GM03348 (cell line): ENCODE data around the gene SORCS1.

ENCODE experiments used
- DNase-seq: peaks from one replicate; pipeline ENCODE4 v3.0.0; 2012; ENCODE audit warnings: low spot score

The SORCS1 gene

DNA sequence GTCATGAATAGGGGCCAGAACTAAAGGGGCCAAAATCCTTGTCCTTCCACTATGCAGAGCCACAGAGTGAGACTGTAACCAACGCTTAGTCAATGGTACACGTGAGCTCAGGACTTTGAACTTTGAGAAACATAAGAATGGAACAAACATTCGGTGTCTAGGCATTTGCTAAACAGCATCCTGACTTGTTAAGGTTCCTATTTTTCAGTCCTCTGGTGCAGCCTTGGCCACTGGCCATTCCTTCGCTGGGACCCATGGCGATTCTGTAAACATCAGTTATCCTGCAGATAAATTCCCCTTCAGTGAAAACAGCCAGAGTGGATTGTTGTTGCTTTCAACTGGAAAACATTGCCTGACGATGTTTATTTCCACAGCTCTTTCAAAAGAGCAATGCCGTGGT, 266.8 kb downstream of the SORCS1 start:
- no peak for DNase-seq

DNA sequence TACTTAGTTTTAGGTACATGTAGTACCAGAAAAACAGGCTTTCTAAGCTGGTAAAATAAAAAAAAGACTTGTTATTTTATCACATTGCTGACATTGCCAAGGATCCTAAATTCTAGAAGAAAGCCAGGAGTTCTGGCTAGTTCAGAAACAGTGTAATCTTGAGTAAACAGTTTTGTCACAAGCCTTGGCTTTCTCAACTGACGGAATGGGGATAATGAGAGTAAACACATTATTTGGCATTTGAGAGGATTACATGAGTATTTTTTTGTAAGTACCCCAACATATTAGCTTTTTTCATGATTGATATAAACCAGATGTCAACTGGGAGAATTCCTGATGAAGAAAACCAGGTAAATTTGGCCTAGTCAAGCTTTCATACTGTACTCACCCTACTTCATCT, 269.8 kb downstream of the SORCS1 start:
- no peak for DNase-seq

DNA sequence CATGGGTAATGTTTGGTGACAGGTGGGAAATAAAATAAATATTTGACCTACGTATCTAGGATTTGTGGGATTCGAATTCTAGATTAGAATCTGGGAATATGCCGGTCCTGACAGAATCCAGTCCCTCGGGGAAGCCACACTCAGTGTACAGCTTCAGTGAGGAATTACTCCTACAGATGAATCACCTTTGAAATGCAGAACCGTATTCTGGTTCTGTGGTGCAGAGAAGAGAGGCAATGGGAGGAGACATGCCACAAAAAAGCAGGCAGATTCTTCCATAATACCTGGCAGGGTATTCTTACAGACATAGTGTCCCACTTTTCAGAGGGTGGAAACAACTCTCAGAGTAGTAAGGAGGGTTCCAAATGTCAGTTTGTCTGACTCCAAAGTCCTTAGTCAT, 286.9 kb downstream of the SORCS1 start:
- no peak for DNase-seq

DNA sequence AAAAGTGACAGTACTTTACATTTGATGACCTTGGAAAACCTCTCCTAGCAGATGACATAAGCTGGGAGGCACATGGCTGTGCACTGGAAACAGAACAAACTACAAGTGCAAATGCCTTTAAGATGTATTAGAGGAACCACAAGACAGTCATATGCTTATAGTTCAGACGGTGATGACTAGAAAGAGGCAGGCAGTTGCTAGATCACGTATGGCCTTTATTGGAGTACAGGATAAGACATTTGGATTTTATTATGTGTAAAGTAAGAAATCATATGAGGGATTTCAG, 290.0 kb downstream of the SORCS1 start:
- no peak for DNase-seq

DNA sequence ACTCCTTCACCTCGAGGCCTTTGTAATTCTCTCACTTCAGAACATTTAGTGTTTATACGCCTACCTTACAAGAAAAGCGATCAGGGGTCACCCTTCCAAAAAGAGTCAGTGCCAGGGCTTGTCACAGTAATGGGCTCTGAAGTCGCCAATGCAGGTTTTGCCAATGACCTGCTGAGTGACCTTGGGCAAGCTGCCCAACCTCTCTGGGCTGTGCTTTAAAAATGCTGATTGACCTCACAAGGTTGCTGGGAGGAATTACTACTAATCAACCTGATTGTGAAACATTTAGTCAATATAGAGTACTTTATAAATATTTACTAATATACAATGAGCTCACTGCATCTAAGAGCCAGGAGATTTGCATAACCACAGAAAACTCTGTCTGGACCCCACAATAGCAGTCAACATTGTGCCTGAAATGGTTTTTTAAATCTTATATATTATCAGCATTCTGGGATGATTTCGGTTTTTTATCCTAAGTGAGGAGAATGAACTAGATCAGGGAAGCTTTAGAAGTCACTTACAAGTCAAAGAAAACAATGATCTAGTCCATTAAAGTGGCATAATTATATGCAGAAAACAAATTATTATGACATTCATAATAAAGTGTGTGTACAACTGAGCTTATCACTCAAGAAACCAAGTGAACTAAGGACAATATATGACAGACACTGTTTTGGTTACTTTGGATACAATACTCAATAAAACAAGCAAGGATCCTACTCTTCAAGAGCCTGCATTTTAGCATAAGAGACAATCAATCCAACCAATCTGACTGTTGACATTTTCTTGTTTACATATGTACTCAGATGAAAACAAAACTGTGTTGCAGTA, 290.5 kb downstream of the SORCS1 start:
- no peak for DNase-seq

DNA sequence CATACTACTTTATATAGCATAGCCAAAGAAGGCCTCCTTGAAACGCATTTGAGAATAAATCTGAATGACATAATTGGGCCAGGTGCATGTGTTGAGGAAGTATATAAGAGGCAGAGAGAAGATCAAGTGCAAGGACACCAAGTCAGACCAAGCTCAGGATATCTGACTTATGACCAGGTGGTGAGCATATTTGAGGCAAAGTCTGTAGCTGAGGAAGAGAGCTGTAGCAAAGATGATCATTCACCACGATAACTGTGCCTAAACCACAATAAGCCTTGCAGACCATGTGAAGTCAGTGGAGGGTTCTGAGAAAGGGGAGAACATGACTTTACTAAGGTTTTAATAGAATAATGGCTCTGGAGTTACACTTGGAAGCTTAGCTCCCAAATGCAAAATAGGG, 292.3 kb downstream of the SORCS1 start:
- no peak for DNase-seq

DNA sequence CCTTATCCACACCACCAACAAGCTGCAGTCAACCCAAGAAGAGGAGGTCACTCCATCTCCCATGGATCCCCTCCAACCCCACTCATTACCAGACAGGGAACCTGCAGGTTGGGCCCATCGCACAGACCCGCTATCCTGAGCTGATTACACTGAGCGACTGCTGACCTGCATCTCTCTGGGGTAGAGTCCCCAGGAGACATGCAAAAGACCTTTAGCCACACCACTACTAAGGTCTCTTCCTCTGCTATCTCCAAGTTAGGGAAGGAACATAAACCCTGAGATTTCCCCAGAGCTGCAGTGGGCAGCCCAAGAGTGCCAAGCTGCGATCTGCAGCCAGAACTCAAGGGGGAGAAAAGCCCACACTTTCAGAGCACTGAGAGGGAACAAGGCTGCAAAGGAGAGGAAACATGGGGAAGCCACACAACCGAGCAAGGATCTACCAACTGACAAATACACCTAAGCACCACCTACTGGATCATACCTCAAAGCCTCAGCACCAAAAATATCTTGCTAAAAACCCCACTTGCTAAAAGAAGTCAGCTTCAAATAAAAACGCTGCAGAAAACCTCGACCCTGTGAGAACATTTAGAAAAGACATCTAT, 298.2 kb downstream of the SORCS1 start:
- DNase-seq = no peak

DNA sequence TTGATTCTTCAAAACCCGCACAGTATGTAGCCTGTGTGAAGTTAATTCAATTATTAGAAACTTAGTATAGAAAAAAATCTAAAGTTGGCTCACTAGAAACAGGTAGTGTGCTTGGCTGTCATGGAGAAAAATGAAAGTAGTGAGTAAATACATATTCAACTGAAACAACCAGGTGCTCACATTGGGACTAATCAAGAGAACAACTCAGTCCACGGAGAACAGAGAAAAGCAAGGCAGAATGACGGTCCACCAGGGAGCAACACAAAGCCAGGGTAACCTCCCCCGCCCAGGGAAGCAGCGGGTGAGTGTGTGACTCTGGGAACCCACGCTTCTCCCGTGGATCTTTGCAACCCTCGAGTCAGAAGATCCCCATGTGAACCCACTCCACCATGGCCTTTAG, 300.5 kb downstream of the SORCS1 start:
- DNase-seq = no peak

DNA sequence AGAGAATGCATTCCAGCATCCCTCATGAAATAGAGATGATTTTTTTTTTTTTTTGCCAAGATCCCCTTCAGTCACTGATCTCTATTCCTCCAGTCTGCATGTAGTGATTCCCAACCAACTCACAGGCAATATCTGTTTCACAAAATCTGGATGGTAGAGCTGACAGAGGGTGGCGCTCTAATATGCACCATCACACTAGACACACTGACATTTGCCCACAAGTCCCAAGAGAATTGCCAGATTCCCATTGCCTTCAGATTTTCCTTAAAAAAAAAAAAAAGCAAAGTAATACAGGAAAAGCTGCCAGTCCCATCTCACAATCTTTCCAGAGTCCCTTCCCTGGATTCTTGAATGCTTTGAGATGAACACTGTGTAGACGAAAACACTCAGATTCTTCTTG, 301.0 kb downstream of the SORCS1 start:
- no peak for DNase-seq

DNA sequence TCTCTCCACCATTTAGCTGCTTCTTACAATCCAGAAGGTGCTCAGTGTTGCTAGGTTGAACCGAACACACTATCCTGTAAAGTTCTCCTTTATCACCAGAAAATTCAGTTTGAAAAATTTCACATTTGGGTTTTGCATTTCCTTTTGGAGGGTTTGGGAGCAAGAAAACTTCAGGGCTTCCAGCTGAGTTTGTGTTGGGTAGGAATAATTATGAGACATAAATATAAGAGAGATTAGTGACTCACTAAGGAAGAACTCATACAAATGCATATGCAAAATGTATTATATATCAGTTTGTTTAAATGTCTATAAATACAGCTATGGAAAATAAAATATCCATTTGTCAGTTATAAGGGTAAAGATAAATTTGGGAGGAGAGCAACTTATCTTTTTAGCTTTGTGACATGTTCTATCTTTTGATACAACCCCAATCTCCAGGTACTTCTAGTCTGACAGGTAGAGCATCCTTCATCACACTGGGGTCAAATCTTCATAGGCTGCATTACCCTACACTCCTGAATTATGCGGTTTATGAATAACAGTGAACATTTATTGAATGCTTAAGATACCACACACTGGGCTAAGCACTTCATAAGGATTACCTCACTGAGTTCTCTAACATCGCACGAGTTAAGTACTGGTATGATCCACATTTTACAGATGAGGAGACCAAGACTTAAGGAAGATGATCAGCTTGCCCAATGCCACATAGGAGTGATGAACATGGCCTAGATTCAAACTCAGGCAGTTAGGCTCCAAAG, 304.4 kb downstream of the SORCS1 start:
- DNase-seq = no peak

DNA sequence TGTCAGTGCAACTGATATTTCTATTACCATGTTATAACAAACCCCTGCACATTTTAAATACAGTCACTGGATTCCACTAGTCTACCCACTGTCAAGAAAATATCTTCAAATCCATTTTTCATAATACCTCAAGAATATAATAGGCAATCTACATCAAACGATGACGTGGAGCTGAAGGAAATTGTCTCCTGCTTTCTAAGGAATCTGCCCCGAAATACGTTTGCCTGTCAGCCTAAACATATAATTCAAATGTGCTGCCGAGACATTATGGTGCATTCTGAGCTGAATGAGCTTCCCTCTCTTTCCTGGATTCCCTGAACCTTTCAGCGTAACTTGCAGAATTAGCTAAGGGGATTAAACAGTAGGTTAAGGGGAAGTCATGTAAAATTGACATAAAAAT, 306.8 kb downstream of the SORCS1 start:
- no peak for DNase-seq

DNA sequence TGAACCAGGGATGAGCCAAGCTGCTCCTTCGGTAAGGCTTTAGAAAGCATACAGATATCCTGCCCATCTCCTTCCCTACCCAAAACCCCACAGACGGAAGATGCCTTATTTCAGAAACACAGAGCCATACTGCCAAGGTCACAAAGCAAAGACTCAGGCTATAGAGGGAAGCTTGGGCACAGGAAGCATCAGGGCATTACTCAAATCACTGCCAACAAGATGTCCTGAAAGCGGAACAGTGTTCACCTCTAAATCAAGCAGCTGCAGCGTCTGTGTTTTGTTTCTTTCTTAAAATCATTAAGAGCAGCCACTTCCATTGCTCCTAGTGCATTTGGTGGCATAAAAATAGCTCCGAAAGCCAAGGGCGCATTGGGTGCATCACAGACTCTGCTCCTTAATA, 307.3 kb downstream of the SORCS1 start:
- no peak for DNase-seq

DNA sequence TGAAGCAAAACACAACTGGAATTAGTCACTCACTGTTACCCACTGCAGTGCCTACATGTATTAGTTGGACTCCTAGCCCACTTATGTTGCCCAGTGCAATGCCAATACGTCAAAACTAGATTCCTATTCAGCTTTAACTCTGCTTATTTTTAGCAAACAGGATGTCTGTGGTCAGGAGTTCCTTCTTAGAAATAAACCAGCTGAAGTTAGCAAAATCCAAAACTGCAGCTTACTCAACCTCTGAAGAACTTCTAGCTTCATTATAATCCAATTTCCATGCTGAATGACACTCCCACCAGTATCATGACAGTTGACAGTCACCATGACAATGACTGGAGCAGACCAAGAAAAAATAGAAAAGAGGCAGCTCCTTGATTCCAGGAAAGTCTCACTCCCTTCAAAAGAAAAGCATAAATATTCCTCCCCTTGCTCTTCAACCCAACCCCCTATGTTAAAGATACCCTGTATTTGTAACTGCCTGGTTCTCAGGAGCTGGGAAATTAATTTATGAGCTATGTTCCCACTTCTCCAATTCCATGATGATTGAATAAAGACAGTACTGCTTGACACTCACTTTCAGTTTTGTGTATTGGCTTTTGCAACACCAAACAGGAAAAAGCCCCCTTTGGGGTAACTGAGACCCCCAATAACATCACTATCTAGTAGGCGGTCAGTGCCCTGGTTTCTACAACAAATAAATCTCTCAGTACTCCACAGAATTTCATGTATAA, 327.4 kb downstream of the SORCS1 start:
- DNase-seq = no peak

DNA sequence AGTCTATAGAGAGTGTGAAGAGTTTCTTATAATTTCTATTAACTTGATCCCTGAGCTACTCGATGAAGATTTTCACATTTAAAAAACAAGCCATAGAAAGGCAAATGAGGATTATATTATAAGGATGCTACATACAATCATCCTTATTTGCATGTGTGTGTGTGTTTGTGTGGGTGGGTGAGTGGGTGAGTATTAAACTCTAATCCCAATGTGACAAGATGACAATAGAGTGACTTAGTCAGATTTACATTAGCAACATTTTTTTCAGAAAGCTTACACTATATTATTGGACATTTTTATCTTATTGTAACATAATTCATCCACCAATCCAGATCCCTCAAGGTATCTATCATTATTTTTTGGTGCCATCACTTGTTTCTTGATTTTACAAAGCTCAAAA, 331.7 kb downstream of the SORCS1 start:
- DNase-seq = no peak

DNA sequence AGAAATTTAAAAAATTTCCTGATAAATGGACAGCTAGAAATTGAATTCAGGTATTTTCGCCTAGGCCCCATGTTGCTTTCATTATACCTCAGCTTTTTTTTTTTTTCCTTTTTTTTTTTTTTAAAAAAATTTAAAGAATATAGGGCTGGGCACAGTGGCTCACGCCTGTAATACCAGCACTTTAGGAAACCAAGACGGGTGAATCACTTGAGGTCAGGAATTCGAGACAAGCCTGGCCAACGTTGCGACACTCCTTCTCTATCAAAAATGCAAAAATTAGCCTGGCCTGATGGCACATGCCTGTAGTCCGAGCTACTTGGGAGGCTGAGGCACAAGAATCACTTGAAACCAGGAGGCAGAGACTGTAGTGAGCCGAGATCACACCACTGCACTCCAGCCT, 334.0 kb downstream of the SORCS1 start:
- no peak for DNase-seq

DNA sequence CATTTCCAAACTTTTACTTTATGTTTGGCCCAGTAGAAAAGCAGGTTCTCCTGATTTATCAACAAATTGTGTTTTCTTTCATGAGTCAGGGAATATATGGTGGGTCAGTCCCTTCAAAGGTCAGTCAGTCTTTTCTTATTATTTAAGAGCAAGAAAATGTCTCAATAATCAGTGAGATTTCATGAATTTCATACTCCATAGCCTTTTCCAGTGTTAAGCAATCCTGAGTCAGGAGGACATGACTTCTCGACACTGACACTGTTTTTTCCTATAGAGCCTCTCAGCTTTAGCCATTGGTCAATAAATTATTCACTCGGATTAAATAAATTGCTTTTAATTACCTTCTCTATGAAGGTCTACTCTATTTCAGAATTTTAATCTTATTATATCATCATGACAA, 334.5 kb downstream of the SORCS1 start:
- no peak for DNase-seq

DNA sequence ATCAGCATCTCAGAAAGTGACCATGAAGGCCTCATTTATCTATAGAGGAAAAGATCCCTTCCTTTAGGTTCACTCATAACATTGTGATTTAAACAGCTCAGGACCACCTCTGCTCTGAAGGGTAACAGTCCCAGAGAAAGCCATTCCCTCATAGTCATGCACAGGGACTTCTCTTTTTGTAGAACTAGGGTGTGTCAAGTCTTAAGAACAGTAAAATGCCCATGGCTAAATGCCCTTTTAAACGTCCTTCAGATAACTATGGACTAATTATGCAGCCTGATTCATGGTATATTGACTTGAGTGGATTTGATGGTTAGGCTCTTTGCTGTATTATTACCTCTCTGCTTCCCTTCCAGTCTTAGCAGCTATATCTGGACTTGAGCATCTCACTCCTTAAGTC, 337.8 kb downstream of the SORCS1 start:
- no peak for DNase-seq

DNA sequence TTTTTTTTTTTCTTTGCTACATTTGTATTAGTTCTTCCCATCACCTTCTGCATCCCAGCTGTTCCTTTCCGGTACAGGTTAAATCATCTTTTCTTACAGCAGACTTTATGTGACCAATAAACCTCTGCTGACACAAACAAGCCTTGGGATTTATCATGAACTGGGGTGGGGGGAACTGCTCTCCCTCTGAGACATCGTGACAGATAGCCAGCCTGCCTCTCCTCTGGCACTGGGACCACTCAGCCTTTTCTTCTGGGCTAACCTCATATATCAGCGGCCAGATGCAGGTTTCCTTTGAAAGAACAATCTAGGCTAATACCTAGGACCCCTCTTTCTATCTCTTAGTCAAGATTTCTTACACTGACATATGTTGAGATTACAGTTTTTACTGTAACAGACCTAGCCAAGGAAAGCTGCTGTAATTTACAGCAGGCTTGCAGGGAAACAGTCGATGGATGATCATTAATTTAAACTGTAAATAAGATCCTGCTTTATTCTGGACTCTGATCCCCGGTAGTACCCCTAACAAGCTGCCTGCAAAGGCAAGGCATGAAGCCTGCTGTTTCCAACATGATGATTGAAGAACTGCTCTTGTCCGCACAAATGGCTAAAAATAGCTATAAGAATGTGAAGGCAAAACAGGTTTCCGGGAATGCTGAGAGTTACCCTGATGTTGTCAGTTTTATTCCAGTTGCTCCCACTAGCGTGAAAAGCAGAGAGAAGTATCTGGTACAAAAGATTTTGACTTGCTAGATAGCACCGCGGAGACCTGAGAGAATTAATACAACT, 338.7 kb downstream of the SORCS1 start:
- DNase-seq = no peak

DNA sequence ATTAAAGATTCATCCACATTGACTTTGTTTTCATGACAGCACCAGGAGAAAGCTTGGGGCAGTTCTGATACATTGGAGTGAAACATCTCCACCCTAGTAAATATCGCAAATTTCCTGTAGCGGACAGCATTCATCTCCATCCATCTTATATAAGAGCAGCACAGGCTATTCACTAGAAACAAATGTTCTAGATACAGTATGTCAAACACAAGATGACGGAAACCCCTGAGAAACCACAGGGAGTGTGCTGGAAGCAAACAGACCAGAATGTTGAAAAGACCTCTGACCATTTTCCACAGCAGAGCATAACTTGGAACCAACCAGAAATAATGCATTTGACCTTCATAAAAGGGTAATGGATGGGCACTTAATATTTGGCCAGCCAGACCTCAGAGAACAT, 343.9 kb downstream of the SORCS1 start:
- DNase-seq = no peak

DNA sequence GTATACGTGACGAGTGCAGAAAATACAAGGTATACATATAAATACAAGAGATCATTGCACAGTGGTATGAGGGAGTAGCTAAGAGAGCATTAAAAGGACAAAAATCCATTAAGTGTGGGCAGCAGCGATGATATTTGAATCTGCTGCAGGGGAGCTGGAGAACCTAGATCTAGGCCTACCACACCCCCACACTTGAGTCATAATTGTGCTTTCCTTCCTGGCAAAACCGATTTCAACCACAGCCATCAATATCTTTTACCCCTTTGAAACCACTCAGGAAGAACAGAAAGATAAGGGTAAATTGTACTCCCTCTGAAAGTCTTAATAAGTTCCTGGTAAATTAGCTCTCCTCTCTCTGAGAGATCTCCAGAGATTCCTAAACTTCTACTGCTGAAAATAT, 345.0 kb downstream of the SORCS1 start:
- no peak for DNase-seq

DNA sequence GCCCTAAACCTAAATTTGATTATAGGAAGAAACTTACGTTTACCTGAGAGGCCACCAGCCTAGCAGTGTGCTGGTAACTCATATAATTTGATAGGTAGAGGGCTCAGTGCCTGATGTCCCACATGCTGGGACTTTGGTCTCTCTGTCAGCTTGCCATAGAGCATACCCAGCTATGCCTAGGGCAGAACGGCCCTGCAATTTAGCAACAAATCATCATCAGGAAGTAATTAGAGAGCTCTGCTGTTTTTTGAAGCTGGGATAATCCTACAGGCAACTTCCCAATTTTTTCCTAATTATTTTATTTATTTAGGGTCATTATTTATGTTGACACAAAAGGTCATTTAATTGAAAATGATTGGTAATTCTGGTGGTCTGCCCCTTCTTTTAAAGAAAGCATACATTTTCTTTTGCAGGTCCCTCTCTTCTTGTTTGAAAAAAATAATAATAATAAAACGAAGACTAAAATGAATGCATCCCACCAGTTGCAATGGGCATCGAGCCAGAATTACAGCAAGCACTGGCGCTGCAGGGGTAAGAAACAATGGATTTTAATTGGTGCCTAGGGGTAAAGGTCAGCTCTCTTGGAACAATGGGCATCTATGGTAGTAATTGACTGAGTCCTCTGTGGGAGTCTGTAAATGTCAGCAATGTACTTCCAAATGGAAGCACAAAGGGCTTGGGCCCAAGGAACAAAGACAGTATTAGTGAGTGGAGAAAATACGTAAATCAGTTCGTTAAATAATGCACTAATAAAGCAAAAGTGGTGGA, 348.0 kb downstream of the SORCS1 start:
- DNase-seq = no peak
